ENCODE measurements around the gene DLGAP1. TPM values are rescaled to one million over a fixed set of nuclear protein-coding genes. Genes with fewer than 3 reads are reported as not detected.
A peak's percentile ranks its signal among the peaks of the same experiment; 100 is the strongest.

The DLGAP1 gene
- total and polyA plus RNA-seq, 2 of the 13 experiments (the other 11 are each of a cell fraction or from before 2014, with no cell fraction given), result 0.01 TPM; not detected in 1

GRCh38 chr18:3447895-3448837 is 1006.9 kb downstream of the DLGAP1 start (continued):
- TF ChIP-seq SNAPC5 (CRISPR knock-in tag; IDR thresholded peaks at IDR 0.05; ENCODE audit: borderline replicate concordance) (0 out of 2 replicates have a peak, but pooled peaks have one; percentile 58), ZNF883 (CRISPR knock-in tag; IDR thresholded peaks at IDR 0.05; ENCODE audit: not compliant biosample characterization) (peak; percentile 5), ZNF607 (CRISPR knock-in tag; IDR thresholded peaks at IDR 0.05; ENCODE audit: borderline replicate concordance) (peak; percentile 57; the same call in 1 of the 2 replicates), DRAP1 (CRISPR knock-in tag; IDR thresholded peaks at IDR 0.05) (peak; percentile 85), MATR3 (CRISPR knock-in tag; IDR thresholded peaks at IDR 0.05) (no peak), MIXL1 (CRISPR knock-in tag; IDR thresholded peaks at IDR 0.05) (peak; percentile 35; the same call in 1 of the 2 replicates), POLR2G (IDR thresholded peaks at IDR 0.05; ENCODE audit: low read depth, low read length) (peak; percentile 89), CREB3 (CRISPR knock-in tag; IDR thresholded peaks at IDR 0.05) (peak; percentile 47; the same call in 1 of the 2 replicates), KIAA2018 (CRISPR knock-in tag; IDR thresholded peaks at IDR 0.05; ENCODE audit: borderline replicate concordance) (no peak), SMYD3 (CRISPR knock-in tag; IDR thresholded peaks at IDR 0.05) (0 out of 2 replicates have a peak, but pooled peaks have one; percentile 21), SP4 (CRISPR knock-in tag; IDR thresholded peaks at IDR 0.05) (peak; percentile 82), PAX8 (CRISPR knock-in tag; IDR thresholded peaks at IDR 0.05; ENCODE audit: borderline replicate concordance) (no peak)

Data from HepG2 (cell line).